Esophagus mucosa (tissue), 1 donor: ENCODE measurements around the gene SGTA. TPM values are rescaled to one million over a fixed set of nuclear protein-coding genes. Genes with fewer than 3 reads are reported as not detected.
"Not testable (repeated sequence)": the region's sequence is repeated elsewhere in the genome, so short reads cannot be mapped to it uniquely, and the experiment has no call there.

Experiments
- ATAC-seq: fragments of 200-7000 bp; cut with Tn5 transposase; one replicate; pipeline ENCODE4 v1.9.1; 2020
- total RNA-seq: library from RNA; stranded (reverse); gene quantifications from one replicate; pipeline ENCODE4 v1.2.4, GENCODE V29; 2023
- donor health status: DM: yes; HTN: yes; CAD: no.

Gene SGTA, protein sequence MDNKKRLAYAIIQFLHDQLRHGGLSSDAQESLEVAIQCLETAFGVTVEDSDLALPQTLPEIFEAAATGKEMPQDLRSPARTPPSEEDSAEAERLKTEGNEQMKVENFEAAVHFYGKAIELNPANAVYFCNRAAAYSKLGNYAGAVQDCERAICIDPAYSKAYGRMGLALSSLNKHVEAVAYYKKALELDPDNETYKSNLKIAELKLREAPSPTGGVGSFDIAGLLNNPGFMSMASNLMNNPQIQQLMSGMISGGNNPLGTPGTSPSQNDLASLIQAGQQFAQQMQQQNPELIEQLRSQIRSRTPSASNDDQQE
- 32.4 TPM for total RNA-seq

GRCh38 chr19:2782936-2783780 lies at the start of gene SGTA:
Gene SGTA (minus strand): TSS chr19:2783273. CDS start chr19:2769068, 14,205 bp downstream.
- ATAC-seq: peak; percentile 89

DNA sequence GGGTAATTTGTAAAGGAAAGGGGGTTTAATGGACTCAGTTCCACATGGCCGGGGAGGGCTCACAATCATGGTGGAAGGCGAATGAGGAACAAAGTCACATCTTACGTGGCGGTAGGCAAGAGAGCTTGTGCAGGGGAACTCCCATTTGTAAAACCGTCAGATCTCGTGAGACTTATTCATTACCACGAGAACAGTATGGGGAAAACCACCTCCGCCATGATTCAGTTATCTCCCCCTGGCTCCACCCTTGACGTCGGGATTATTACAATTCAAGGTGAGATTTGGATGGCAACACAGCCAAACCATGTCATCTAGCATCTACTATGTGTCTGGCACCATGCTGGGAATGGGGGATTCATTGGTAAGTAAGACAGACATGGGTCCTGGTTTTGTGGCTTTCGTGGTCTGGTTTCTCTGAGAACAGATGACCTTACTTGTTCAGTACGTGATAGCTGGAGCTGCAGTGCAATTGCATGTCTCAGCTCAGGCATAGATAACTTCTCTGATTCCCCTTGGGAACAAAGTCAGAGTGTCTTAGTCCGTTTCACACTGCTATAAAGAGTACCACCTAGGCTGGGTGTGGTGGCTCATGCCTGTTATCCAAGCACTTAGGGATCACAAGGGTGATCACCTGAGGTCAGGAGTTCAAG lies 44.9 kb upstream of the SGTA start:
- no peak for ATAC-seq

- no peak for ATAC-seq
Observed at GRCh38 chr19:2827022-2827421, 43.9 kb upstream of the SGTA start.

DNA sequence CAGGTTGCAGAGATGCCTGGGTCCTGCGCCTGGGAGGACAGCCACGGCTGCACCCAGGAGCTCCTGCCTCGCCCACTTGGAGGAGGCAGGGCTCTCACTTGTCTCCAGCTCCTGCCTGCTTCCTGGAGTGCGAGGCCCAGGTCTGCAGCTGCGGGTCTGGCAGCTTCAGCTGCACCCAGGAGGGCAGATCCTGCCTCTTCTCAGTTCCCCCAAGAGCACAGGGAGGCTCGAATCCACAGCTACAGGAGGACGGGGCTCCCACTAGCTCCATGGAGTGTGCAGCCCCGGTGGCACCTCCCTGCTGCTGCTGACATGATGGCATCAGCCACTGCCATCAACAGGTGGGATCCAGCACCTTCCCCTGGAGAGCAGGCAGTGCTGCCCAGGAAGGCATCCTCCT lies 41.1 kb upstream of the SGTA start:
- ATAC-seq: no peak

DNA sequence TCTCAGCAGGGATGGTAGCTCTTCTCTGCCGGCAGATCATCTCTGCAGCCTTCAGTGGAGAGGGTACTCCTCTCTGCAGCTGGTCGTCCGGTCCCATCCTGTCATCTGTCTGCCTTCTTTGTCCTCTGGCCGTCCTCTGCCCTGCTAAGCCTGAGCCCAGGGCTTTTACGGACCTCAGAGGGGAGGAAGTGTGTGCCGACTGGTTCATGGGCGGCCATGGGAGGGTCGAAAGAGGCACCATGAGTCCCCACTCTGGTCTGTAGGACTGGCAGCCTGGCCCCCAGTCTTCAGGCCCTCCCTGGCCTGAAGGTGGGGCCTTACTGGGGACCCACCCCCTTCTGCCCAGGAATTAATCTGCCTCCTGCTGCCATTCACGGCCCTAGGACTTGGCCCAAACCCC lies 40.6 kb upstream of the SGTA start:
- ATAC-seq: no peak

GRCh38 chr19:2822846-2823245 lies 39.8 kb upstream of the SGTA start:
- no peak for ATAC-seq

DNA sequence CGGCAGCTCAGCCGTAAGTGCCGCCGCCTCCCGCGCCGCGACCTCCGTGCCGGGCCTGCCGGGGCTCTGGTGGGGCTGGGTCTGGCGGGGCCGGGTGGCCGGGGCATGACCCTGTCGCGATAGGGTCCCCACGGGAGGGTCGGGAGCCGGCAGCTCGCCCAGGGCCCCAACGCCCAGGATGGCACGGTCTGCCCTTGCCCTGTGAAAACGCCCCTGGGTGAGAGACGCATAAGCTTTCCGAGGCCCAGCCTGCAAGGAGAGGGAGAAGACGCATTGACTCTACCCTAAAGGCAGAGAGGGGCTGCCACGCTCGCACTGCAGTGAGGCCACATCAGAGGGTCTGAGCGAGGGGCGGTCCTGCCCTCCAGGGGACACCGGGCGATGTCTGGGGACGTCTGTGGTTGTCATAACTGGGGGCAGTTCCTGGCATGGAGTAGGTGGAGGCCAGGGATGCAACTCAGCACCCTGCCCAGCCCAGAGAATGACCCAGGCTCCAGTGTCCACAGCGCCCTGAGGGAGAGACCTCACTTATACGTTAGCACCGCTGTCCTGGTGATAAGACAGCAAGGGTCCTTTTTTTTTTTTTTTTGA lies 37.1 kb upstream of the SGTA start:
- ATAC-seq: peak; percentile 25

GRCh38 chr19:2819540-2820111 lies 36.6 kb upstream of the SGTA start, which contains the start of gene ZNF554:
Gene ZNF554 (plus strand): TSS chr19:2819868. CDS start chr19:2820072, 204 bp downstream.
- peak; percentile 94 for ATAC-seq

- not testable (repeated sequence) for ATAC-seq
Observed at GRCh38 chr19:2817237-2817829, 34.3 kb upstream of the SGTA start.

- ATAC-seq: no peak
Observed at GRCh38 chr19:2816641-2817040, 33.6 kb upstream of the SGTA start.

DNA sequence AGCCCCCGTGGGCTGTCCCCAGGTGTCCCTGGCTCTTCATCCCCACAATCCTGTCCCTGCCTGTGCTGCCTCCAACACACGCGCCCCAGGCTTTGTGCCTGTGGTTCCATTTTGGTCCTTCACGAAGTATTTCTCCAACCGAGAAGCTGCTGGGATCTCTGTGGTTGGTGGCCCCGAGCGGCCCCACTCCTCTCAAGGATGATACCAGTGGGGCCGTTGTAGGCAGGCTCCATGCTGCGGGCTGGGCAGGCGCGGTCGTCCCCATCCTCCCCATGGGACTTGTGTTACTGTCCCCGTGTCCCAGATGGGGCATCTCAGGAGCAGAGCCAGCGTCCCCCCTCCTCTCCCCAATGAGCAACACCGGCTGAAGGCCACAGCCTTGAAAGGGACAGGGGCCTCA lies 32.9 kb upstream of the SGTA start:
- ATAC-seq: no peak

- ATAC-seq: no peak
Observed at GRCh38 chr19:2815191-2815614, 32.1 kb upstream of the SGTA start.

GRCh38 chr19:2814426-2814825 lies 31.4 kb upstream of the SGTA start:
- ATAC-seq: no peak

GRCh38 chr19:2813235-2814160 lies 30.4 kb upstream of the SGTA start:
- ATAC-seq: peak; percentile 16

DNA sequence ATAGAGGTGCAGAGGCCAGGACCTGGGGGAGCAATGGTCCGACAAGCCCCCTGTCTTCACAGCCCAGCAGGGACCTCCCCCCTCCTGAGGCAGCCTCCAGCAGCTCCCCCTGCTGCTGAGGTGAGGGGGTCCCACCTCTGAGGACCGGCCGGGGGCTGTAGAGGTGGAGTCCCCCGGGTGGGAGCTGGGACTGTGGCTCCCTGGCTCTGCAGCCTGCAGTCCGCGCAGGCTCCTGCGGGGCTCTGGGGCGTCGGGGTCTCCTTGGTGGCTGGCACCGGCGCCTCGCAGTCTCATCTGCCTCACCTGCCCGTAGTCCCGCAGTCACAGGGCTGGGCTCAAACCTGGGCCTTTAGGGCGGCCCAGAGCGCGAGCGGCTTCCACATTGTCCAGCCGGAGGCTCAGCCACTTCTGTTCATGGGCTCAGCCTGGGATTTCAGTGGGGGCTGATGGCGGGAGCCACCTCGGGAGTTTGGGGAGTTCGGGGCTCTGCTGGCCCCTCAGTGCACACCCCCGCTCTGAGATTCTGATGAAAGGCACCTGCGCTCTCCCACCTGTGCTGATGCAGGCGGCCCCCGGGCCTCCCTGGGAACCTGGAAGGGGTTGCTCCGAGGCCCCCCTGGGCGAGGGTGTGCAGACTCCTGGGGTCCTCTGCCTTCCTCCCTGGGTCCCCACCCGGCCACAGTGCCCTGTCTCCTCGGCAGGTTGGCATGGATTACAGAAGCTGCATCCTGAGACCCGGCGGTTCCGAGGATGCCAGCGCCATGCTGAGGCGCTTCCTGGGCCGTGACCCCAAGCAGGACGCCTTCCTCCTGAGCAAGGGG lies 29.6 kb upstream of the SGTA start:
- no peak for ATAC-seq

DNA sequence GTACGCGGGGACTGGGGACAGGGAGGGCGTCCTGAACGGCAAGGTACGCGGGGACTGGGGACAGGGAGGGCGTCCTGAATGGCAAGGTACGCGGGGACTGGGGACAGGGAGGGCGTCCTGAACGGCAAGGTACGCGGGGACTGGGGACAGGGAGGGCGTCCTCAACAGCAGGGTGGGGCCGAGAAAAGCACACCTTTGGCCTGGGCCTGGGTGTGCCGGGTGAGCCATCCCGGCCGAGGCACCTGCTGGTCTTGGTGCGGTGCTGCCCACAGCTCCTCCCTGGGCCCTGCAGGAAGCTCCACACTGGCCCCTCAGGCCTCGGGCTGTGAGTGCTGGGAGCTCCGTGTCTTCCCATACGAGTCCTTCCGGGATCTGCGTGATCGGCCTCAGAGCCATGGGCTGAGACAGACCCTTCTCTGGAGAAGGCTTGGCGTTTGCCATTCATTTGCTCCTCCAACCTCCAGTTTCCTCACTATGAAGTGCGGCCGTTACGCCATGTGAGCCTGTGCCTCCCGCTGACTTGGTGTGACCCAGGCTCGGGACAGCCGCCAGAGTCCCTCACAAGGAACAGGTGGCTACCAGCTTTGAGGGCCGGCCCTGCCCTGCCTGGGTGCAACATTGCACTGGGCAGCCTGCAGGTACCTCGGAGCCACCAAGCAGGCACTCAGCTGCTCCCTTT lies 28.8 kb upstream of the SGTA start:
- no peak for ATAC-seq

DNA sequence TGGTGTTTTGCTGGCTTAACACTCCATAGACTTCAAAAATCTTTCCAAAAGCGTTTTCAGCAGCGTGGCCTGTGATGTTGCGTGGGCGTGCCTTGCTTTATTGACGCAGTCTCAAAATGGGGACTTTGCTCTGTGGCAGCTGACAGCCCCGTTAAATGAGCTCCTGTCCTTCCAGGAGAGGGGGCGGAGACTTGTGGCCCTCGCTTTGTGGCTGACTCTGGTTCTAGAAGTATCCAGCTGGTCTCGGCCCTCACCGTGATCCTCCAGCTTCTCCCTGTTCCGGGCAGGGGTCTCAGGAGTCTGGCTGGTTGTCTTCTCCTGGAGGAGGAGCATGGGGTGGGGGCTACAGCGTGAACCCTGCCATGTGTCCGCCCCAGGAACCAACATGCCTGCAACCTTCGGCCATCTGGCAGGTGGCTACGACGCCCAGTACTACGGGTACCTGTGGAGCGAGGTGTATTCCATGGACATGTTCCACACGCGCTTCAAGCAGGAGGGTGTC lies 28.2 kb upstream of the SGTA start:
- no peak for ATAC-seq

- no peak for ATAC-seq
Observed at GRCh38 chr19:2810141-2811091, 27.3 kb upstream of the SGTA start.
